Gastroesophageal sphincter (tissue), 4 donors: ENCODE data around the gene DNM3. TPM values are rescaled to one million over a fixed set of nuclear protein-coding genes. Genes with fewer than 3 reads are reported as not detected.
"Not testable (repeated sequence)": the region's sequence is repeated elsewhere in the genome, so short reads cannot be mapped to it uniquely, and the experiment has no call there.

Source experiments
- ATAC-seq: fragments of 150-250 bp; one replicate; pipeline ENCODE4 v1.9.1; 2016; ENCODE audit warnings: mild to moderate bottlenecking, moderate library complexity
- H3K27ac ChIP-seq, 4 donors: fragments of 200-600 bp; sonication (generic) in 3 of 4; 1 replicate in 3 of 4; 2 replicates in 1 of 4; pipeline ENCODE4 v1.5.1; 2016 to 2019
- H3K27me3 ChIP-seq: fragments of 200-600 bp; sonication (generic); one replicate; pipeline ENCODE4 v1.5.1; 2019
- H3K36me3 ChIP-seq, 2 donors: fragments of 200-600 bp; sonication (generic); one replicate each; pipeline ENCODE4 v1.5.1; 2019; ENCODE audit warnings: control low read depth in 1 of 2
- H3K4me1 ChIP-seq, 3 donors: fragments of 200-600 bp; sonication (generic); 1 replicate in 2 of 3; 2 replicates in 1 of 3; pipeline ENCODE4 v1.5.1; 2016 to 2019; ENCODE audit warnings: control low read depth in 2 of 3
- H3K4me3 ChIP-seq, 2 donors: fragments of 200-600 bp; sonication (generic); one replicate each; pipeline ENCODE4 v1.5.1; 2019; ENCODE audit warnings: mild to moderate bottlenecking in 1 of 2, moderate library complexity in 1 of 2
- H3K9me3 ChIP-seq, 3 donors: fragments of 200-600 bp; sonication (generic); one replicate each; pipeline ENCODE4 v1.5.1; 2017 to 2019; ENCODE audit warnings: control low read depth in 2 of 3
- EP300 ChIP-seq: sonication (generic); formaldehyde crosslinking; IDR thresholded peaks from one replicate; pipeline ENCODE4 v1.6.1; 2017; ENCODE audit warnings: antibody characterized with exemption, mild to moderate bottlenecking
- POLR2A ChIP-seq, 2 donors: fragments of 450-650 bp; IDR thresholded peaks; one replicate each; pipeline ENCODE4 v1.6.1; 2017; ENCODE audit warnings: antibody characterized with exemption in 2 of 2, mild to moderate bottlenecking in 2 of 2, moderate library complexity in 1 of 2
- POLR2AphosphoS5 ChIP-seq: sonication (generic); formaldehyde crosslinking; IDR thresholded peaks from one replicate; pipeline ENCODE4 v1.6.1; 2017; ENCODE audit warnings: antibody characterized with exemption
- WGBS, 2 donors: methylation state at CpG; one replicate each; pipeline ENCODE4 v1.1.5; 2018; ENCODE audit warnings: low coverage in 1 of 2; 5-methylcytosine and 5-hydroxymethylcytosine counted together
- total RNA-seq, 4 donors: library from RNA; depleted of rRNA; stranded (reverse); fragments of >200 nt; gene quantifications; one replicate each; pipeline ENCODE4 v1.1.0, GENCODE V29; 2016
- TF ChIP-seq, protein P1 (sequence below), 4 experiments: fragments of 200-600 bp in 2 of 4; fragments of 450-650 bp in 2 of 4; sonication (generic) in 1 of 4; IDR thresholded peaks; one replicate each; pipeline ENCODE4 v1.5.1; 2017 to 2019; ENCODE audit warnings: antibody characterized with exemption in 4 of 4, mild to moderate bottlenecking in 2 of 4, moderate library complexity in 2 of 4

The DNM3 gene
- total RNA-seq, 4 donors from 2014 or later: 1.9 to 5.0 (median 3.9) TPM

GRCh38 chr1:171798311-171798710, 43.0 kb upstream of the DNM3 start:
- ATAC-seq: no peak
- TF ChIP-seq, protein P1, sequence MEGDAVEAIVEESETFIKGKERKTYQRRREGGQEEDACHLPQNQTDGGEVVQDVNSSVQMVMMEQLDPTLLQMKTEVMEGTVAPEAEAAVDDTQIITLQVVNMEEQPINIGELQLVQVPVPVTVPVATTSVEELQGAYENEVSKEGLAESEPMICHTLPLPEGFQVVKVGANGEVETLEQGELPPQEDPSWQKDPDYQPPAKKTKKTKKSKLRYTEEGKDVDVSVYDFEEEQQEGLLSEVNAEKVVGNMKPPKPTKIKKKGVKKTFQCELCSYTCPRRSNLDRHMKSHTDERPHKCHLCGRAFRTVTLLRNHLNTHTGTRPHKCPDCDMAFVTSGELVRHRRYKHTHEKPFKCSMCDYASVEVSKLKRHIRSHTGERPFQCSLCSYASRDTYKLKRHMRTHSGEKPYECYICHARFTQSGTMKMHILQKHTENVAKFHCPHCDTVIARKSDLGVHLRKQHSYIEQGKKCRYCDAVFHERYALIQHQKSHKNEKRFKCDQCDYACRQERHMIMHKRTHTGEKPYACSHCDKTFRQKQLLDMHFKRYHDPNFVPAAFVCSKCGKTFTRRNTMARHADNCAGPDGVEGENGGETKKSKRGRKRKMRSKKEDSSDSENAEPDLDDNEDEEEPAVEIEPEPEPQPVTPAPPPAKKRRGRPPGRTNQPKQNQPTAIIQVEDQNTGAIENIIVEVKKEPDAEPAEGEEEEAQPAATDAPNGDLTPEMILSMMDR (IDR thresholded peaks at IDR 0.05): no peak
- TF ChIP-seq EP300 (no peak), POLR2AphosphoS5 (no peak), POLR2A (IDR thresholded peaks at IDR 0.05) (no peak)
- WGBS, 2 donors: 100% methylated on average over 2 of the region's 3 CpGs; no CpG with 5 or more reads in 1 of the 2 donors
- peaks cover 0 to 56% of the 10 kb centered on the region in 2 donors for H3K36me3 ChIP-seq
- no peak overlapping the region for H3K27ac ChIP-seq
- no peaks in the 10 kb centered on the region for H3K27me3 ChIP-seq
- peaks cover 0 to 5% (median 0%) of the 10 kb centered on the region in 3 donors for H3K4me1 ChIP-seq
- H3K4me3 ChIP-seq: no peak overlapping the region
- H3K9me3 ChIP-seq: no peaks in the 10 kb centered on the region

DNA sequence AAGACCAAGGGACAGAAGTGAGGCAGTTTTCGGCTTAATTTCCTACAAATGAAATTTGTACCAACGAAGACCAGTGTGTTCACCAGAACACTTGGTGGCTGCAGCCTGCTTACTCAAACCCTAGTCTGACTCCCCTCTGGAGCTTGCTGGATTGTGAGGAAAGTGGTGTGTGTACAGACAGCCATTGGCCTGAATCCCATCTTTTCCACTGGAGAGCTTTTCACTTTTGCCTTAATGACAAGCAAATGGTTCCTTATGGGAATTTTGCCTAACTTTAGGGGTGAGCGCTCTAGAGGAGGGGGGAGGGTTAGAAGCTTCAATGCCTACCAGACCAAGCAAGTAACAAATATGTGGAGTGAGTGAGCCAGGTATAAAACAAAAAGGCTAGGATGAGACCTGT, 42.5 kb upstream of the DNM3 start:
- Histone ChIP-seq H3K4me1 (peaks cover 0 to 5% (median 0%) of the 10 kb centered on the region in 3 donors), H3K4me3 (no peak overlapping the region), H3K27me3 (no peaks in the 10 kb centered on the region), H3K36me3 (peaks cover 0 to 51% of the 10 kb centered on the region in 2 donors), H3K9me3 (no peaks in the 10 kb centered on the region), H3K27ac (no peak overlapping the region)
- ATAC-seq: no peak
- TF ChIP-seq EP300 (no peak), POLR2AphosphoS5 (no peak), POLR2A (IDR thresholded peaks at IDR 0.05) (no peak)
- TF ChIP-seq, protein P1 (IDR thresholded peaks at IDR 0.05): no peak
- WGBS, 2 donors: 65 to 82% methylated on average over 3 of the region's 3 CpGs

DNA sequence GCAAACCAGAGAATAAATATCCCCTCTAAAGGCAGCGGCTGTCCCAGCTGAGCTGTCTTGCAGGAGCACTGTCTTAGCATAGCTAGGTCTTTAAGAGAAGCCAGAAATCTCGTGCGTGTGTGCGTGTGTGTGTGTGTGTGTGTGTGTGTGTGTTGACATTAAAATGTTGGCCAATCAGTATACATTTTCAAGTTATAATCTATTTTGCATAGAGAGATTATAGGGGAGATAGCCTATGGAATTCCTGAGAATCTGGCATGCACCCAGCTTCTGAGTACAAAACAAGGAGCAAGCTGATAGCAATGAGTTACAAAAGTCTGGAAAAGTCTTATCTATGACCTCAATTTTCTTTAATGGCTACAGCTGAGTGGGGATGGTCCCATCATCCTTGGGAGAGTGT, 42.1 kb upstream of the DNM3 start:
- H3K27ac ChIP-seq: no peak overlapping the region
- no peak for ATAC-seq
- 36 to 59% methylated on average over 4 of the region's 4 CpGs for WGBS, 2 donors

GRCh38 chr1:171799698-171800097, 41.6 kb upstream of the DNM3 start:
- not testable (repeated sequence) for H3K27me3 ChIP-seq, ATAC-seq, H3K4me1 ChIP-seq, H3K9me3 ChIP-seq, H3K4me3 ChIP-seq, H3K27ac ChIP-seq
- H3K36me3 ChIP-seq: peaks cover 0 to 42% of the 10 kb centered on the region in 2 donors
- 100% methylated on average over 1 to 2 of the region's 2 CpGs for WGBS, 2 donors

More for the DNA sequence above, 42.1 kb upstream of the DNM3 start:
- Histone ChIP-seq H3K4me3 (no peak overlapping the region), H3K27me3 (no peaks in the 10 kb centered on the region), H3K9me3 (no peaks in the 10 kb centered on the region), H3K36me3 (peaks cover 0 to 47% of the 10 kb centered on the region in 2 donors), H3K4me1 (peaks cover 0 to 5% (median 0%) of the 10 kb centered on the region in 3 donors)
- no peak for TF ChIP-seq POLR2A (IDR thresholded peaks at IDR 0.05)
- TF ChIP-seq, protein P1 (IDR thresholded peaks at IDR 0.05): no peak
- TF ChIP-seq EP300: no peak
- no peak for TF ChIP-seq POLR2AphosphoS5

DNA sequence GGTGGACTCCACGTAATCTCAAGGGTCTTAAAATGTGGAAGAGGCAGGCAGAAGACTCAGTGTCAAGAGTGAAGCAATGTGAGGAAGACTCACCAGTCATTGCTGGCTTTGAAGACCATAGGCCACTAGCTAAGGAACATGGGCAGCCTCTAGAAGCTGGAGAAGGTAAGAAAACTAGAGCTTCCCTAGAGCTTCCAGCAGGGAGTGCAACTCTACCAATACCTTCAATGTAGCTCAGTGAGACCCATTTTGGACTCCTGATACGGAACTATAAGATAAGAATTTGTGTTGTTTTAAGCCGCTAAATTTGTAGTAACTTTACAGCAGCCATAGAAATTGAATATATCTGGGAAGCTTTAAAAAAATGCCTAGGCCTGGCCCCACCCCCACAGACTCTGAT, 41.0 kb upstream of the DNM3 start:
- no peaks in the 10 kb centered on the region for H3K27me3 ChIP-seq
- no peaks in the 10 kb centered on the region for H3K9me3 ChIP-seq
- 84 to 100% methylated on average over 3 of the region's 3 CpGs for WGBS, 2 donors
- ATAC-seq: no peak
- TF ChIP-seq, protein P1 (IDR thresholded peaks at IDR 0.05): no peak
- TF ChIP-seq POLR2AphosphoS5 (no peak), EP300 (no peak), POLR2A (IDR thresholded peaks at IDR 0.05) (no peak)
- H3K4me3 ChIP-seq: no peak overlapping the region
- H3K4me1 ChIP-seq: peaks cover 0 to 5% (median 0%) of the 10 kb centered on the region in 3 donors
- H3K27ac ChIP-seq: no peak overlapping the region
- H3K36me3 ChIP-seq: peaks cover 0 to 36% of the 10 kb centered on the region in 2 donors
